Measurements from ENCODE around the gene CFL1.

CFL1 gene

DNA sequence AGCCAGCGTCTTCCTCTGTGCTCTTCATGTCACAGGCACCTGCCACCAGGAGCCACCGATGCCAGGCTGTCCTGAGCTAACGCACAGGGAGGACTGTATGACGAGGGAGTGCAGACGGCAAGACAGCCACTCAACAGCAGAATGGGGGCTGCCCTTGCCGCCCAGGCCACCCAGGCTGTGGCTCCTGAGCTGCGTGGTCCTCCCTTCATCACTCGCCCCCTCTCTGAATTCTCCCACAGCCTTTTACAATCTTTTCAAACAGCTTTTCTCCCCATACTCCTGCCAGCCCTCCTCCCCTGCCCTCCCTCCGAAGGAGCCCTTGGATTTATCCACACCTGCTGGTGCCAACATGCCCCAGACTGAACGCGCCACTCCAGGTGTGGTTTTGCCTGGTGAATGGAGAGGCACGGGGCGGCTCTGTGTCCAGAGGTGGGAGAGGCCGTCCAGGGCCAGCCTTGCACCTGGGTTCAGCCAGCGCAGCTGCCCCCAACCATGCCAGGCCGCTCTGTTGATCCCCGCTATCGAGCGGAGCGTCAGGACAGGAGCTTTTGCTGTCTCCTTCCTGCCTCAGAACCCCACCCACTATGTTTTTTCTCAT, 49.1 kb downstream of the CFL1 start:
- no peak for DNase-seq
- H3K9me3 ChIP-seq (ENCODE audit: severe bottlenecking) = no peaks in the 10 kb centered on the region
- H3K27me3 ChIP-seq (ENCODE audit: insufficient read depth, low read depth, severe bottlenecking) = no peaks in the 10 kb centered on the region
- no peak overlapping the region for H3K27ac ChIP-seq
- TF ChIP-seq, protein P1, sequence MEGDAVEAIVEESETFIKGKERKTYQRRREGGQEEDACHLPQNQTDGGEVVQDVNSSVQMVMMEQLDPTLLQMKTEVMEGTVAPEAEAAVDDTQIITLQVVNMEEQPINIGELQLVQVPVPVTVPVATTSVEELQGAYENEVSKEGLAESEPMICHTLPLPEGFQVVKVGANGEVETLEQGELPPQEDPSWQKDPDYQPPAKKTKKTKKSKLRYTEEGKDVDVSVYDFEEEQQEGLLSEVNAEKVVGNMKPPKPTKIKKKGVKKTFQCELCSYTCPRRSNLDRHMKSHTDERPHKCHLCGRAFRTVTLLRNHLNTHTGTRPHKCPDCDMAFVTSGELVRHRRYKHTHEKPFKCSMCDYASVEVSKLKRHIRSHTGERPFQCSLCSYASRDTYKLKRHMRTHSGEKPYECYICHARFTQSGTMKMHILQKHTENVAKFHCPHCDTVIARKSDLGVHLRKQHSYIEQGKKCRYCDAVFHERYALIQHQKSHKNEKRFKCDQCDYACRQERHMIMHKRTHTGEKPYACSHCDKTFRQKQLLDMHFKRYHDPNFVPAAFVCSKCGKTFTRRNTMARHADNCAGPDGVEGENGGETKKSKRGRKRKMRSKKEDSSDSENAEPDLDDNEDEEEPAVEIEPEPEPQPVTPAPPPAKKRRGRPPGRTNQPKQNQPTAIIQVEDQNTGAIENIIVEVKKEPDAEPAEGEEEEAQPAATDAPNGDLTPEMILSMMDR (IDR thresholded peaks at IDR 0.05; ENCODE audit: low read depth, low read length) = no peak
- H3K4me3 ChIP-seq (ENCODE audit: low read depth, low read length) = no peak overlapping the region
- no peaks in the 10 kb centered on the region for H3K36me3 ChIP-seq

GRCh38 chr11:65806979-65807378, 51.0 kb downstream of the CFL1 start:
- H3K27me3 ChIP-seq (ENCODE audit: insufficient read depth, low read depth, severe bottlenecking) = no peaks in the 10 kb centered on the region
- TF ChIP-seq, protein P1 (IDR thresholded peaks at IDR 0.05; ENCODE audit: low read depth, low read length) = no peak
- no peak overlapping the region for H3K4me3 ChIP-seq (ENCODE audit: low read depth, low read length)
- H3K9me3 ChIP-seq (ENCODE audit: severe bottlenecking) = no peaks in the 10 kb centered on the region
- no peak overlapping the region for H3K27ac ChIP-seq
- H3K36me3 ChIP-seq = no peaks in the 10 kb centered on the region
- no peak for DNase-seq
